ENCODE data around the gene PNKP.
A peak's percentile ranks its signal among the peaks of the same experiment; 100 is the strongest.

Gene PNKP

DNA sequence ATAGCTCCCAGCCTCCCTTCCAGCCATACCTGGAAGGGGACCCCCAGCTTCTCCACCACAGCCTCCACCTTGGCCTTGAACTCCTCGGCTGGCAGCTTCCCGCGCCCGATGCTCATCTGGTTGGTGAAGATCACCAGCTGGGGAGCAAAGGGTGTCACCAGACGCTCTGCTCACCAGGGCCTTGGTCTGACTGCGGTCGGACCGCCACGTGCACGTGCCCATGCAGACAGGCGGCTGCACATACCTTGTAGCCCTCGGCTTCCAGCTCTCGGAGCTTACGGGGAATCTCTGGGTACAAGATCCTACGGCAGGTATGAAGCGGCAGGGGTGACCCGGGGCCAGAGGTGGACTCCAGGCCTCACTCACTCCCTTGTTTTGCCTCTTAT lies 3.4 kb downstream of the PNKP start:
- Mint-ChIP-seq H3K27me3 (ENCODE audit: low read depth) (no peaks in the 10 kb centered on the region), H3K9me3 (no peaks in the 10 kb centered on the region), H3K36me3 (ENCODE audit: low read depth) (peaks cover 22% of the 10 kb centered on the region), H3K4me3 (peak overlapping the region in 2 of 3 experiments; percentile 21 to 35), H3K27ac (no peak overlapping the region), H3K4me1 (peaks cover 33% of the 10 kb centered on the region)
- TF ChIP-seq, protein P1, sequence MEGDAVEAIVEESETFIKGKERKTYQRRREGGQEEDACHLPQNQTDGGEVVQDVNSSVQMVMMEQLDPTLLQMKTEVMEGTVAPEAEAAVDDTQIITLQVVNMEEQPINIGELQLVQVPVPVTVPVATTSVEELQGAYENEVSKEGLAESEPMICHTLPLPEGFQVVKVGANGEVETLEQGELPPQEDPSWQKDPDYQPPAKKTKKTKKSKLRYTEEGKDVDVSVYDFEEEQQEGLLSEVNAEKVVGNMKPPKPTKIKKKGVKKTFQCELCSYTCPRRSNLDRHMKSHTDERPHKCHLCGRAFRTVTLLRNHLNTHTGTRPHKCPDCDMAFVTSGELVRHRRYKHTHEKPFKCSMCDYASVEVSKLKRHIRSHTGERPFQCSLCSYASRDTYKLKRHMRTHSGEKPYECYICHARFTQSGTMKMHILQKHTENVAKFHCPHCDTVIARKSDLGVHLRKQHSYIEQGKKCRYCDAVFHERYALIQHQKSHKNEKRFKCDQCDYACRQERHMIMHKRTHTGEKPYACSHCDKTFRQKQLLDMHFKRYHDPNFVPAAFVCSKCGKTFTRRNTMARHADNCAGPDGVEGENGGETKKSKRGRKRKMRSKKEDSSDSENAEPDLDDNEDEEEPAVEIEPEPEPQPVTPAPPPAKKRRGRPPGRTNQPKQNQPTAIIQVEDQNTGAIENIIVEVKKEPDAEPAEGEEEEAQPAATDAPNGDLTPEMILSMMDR (IDR thresholded peaks at IDR 0.05; ENCODE audit: unreplicated experiment in 3 of 3) = no peak

GRCh38 chr19:49863254-49863934 lies 4.0 kb downstream of the PNKP start:
- Mint-ChIP-seq H3K27me3 (ENCODE audit: low read depth) (no peaks in the 10 kb centered on the region), H3K9me3 (no peaks in the 10 kb centered on the region), H3K36me3 (ENCODE audit: low read depth) (peaks cover 26% of the 10 kb centered on the region), H3K27ac (peak overlapping the region in 2 of 3 experiments; percentile 18 to 22), H3K4me3 (peak overlapping the region; percentile 13 to 47 (median 28)), H3K4me1 (peaks cover 33% of the 10 kb centered on the region)
- TF ChIP-seq, protein P1 (IDR thresholded peaks at IDR 0.05; ENCODE audit: unreplicated experiment in 3 of 3) = no peak

- peak overlapping the region in 2 of 3 experiments; percentile 18 to 22 for H3K27ac Mint-ChIP-seq
- peak overlapping the region in 1 of 3 experiments; percentile 13 for H3K4me3 Mint-ChIP-seq
- TF ChIP-seq, protein P1 (IDR thresholded peaks at IDR 0.05; ENCODE audit: unreplicated experiment in 3 of 3) = no peak
- H3K36me3 Mint-ChIP-seq (ENCODE audit: low read depth) = peaks cover 26% of the 10 kb centered on the region
- H3K9me3 Mint-ChIP-seq = no peaks in the 10 kb centered on the region
- no peaks in the 10 kb centered on the region for H3K27me3 Mint-ChIP-seq (ENCODE audit: low read depth)
- H3K4me1 Mint-ChIP-seq = peaks cover 31% of the 10 kb centered on the region
Observed at GRCh38 chr19:49862391-49863253, 4.8 kb downstream of the PNKP start.

DNA sequence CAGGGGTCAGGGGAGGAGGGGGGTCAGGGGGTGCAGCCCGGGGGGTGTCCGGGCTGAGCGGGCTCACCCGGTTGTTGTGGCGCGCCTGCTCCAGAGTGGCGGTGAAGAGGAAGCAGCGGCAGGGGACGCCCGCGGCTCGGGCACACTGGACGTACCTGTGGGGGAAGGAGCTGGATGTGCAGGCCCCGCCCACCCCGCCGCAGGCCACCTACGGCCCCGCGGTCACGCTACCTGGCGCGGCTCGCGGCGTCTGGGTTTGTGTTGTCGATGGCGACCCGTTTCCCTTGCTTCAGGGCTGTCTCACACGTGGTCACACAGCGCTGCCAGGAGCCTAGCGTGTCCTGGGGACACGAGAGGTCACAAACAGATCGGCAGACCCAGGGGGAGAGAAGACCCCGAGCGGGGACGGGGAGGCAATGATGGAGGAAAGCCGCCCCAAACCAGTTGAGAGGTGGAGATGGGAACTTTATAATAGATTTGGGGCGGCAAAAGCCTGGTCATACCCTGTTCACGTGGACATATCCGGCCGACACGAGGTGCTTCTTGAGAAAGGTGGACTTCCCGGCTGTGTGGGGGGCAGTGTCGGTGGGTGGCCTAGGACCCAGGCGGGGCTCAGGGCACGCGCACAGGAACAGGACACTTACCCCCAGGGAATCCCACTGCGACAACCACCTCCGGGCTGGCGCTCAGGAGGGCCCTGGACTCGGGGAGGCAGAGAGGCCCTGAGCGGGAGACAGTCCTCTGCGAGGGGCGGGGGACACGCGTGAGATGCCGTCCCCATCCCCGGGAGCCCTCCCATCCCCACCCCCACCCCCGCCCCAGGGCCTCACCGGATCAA lies 5.6 kb downstream of the PNKP start:
- peaks cover 23% of the 10 kb centered on the region for H3K4me1 Mint-ChIP-seq
- peak overlapping the region in 1 of 3 experiments; percentile 46 for H3K27ac Mint-ChIP-seq
- H3K36me3 Mint-ChIP-seq (ENCODE audit: low read depth) = peaks cover 29% of the 10 kb centered on the region
- no peak overlapping the region for H3K4me3 Mint-ChIP-seq
- H3K9me3 Mint-ChIP-seq = no peaks in the 10 kb centered on the region
- TF ChIP-seq, protein P1 (IDR thresholded peaks at IDR 0.05; ENCODE audit: unreplicated experiment in 3 of 3) = no peak
- H3K27me3 Mint-ChIP-seq (ENCODE audit: low read depth) = no peaks in the 10 kb centered on the region

GRCh38 chr19:49861107-49861506 lies 6.3 kb downstream of the PNKP start:
- Mint-ChIP-seq H3K36me3 (ENCODE audit: low read depth) (peaks cover 30% of the 10 kb centered on the region), H3K27ac (peak overlapping the region in 1 of 3 experiments; percentile 67), H3K4me3 (no peak overlapping the region), H3K9me3 (no peaks in the 10 kb centered on the region), H3K4me1 (peaks cover 16% of the 10 kb centered on the region), H3K27me3 (ENCODE audit: low read depth) (no peaks in the 10 kb centered on the region)
- TF ChIP-seq, protein P1 (IDR thresholded peaks at IDR 0.05; ENCODE audit: unreplicated experiment in 3 of 3) = no peak
